Mesenchymal stem cell (in vitro differentiated cells and primary cell): ENCODE measurements around the gene SYT12.

Source experiments
- DNase-seq: peaks from one replicate; pipeline ENCODE4 v3.0.0-alpha.2; 2013
- H2AFZ ChIP-seq: one replicate; pipeline ENCODE4 v1.6.1; 2013; ENCODE audit warnings: low read depth, mild to moderate bottlenecking, control low read depth, inconsistent platforms, low read length, moderate library complexity
- H2AK5ac ChIP-seq: 2 replicates; pipeline ENCODE4 v1.6.1; 2013; ENCODE audit warnings: low read length, moderate library complexity, mild to moderate bottlenecking, inconsistent platforms; ENCODE audit not compliant: severe bottlenecking
- H2BK120ac ChIP-seq: one replicate; pipeline ENCODE4 v1.6.1; 2013; ENCODE audit warnings: low read depth, mild to moderate bottlenecking, inconsistent platforms, low read length, moderate library complexity
- H2BK12ac ChIP-seq, 2 experiments: one replicate each; pipeline ENCODE4 v1.6.1; 2013; ENCODE audit warnings: inconsistent platforms in 2 of 2, low read length in 2 of 2, mild to moderate bottlenecking in 2 of 2, moderate library complexity in 2 of 2, control low read depth in 1 of 2
- H2BK15ac ChIP-seq: one replicate; pipeline ENCODE4 v1.6.1; 2013; ENCODE audit warnings: mild to moderate bottlenecking, low read depth, inconsistent platforms; ENCODE audit not compliant: poor library complexity, severe bottlenecking
- H2BK5ac ChIP-seq: 2 replicates; pipeline ENCODE4 v1.6.1; 2013; ENCODE audit warnings: low read depth, mild to moderate bottlenecking, low read length, control low read depth, inconsistent platforms; ENCODE audit not compliant: poor library complexity, severe bottlenecking
- H3K14ac ChIP-seq, 2 experiments: one replicate each; pipeline ENCODE4 v1.6.1; 2013; ENCODE audit warnings: inconsistent platforms in 2 of 2, low read length in 2 of 2, control low read depth in 1 of 2, mild to moderate bottlenecking in 1 of 2, moderate library complexity in 1 of 2
- H3K18ac ChIP-seq, 2 experiments: one replicate each; pipeline ENCODE4 v1.6.1; 2013; ENCODE audit warnings: inconsistent platforms in 2 of 2, low read length in 2 of 2, control low read depth in 1 of 2, low read depth in 1 of 2, mild to moderate bottlenecking in 1 of 2
- H3K23ac ChIP-seq, 2 experiments: one replicate each; pipeline ENCODE4 v1.6.1; 2013; ENCODE audit warnings: inconsistent platforms in 2 of 2, low read length in 2 of 2, mild to moderate bottlenecking in 2 of 2, moderate library complexity in 2 of 2, control low read depth in 1 of 2
- H3K27ac ChIP-seq: 2 replicates; pipeline ENCODE4 v1.5.1; 2013; ENCODE audit warnings: mild to moderate bottlenecking, moderate library complexity, low read length, control low read depth, inconsistent platforms; ENCODE audit not compliant: poor library complexity, severe bottlenecking
- H3K27me3 ChIP-seq, 2 experiments: 2 replicates each; pipeline versions ENCODE4 v1.6.1 to v1.7.0; 2013; ENCODE audit warnings: low read length in 2 of 2, mild to moderate bottlenecking in 2 of 2, moderate library complexity in 2 of 2, control low read depth in 1 of 2, inconsistent platforms in 1 of 2; ENCODE audit not compliant: control insufficient read depth in 1 of 2, insufficient read depth in 1 of 2
- H3K36me3 ChIP-seq, 2 experiments: 2 replicates each; pipeline versions ENCODE4 v1.6.1 to v1.7.0; 2013; ENCODE audit warnings: low read length in 2 of 2, control low read depth in 1 of 2, inconsistent platforms in 1 of 2, low read depth in 1 of 2, mild to moderate bottlenecking in 1 of 2; ENCODE audit not compliant: insufficient read depth in 2 of 2, control insufficient read depth in 1 of 2
- H3K4ac ChIP-seq, 2 experiments: one replicate each; pipeline ENCODE4 v1.6.1; 2013; ENCODE audit warnings: inconsistent platforms in 2 of 2, low read length in 2 of 2, mild to moderate bottlenecking in 2 of 2, moderate library complexity in 2 of 2, control low read depth in 1 of 2, low read depth in 1 of 2
- H3K4me1 ChIP-seq: 2 replicates; pipeline ENCODE4 v1.6.1; 2013; ENCODE audit warnings: low read depth, low read length, control low read depth; ENCODE audit not compliant: control insufficient read depth, insufficient read depth
- H3K4me2 ChIP-seq: 2 replicates; pipeline ENCODE4 v1.6.1; 2013; ENCODE audit warnings: low read length, mild to moderate bottlenecking, inconsistent platforms; ENCODE audit not compliant: poor library complexity, severe bottlenecking
- H3K4me3 ChIP-seq, 2 experiments: 2 replicates each; pipeline versions ENCODE4 v1.5.1 to v1.7.0; 2013; ENCODE audit warnings: low read length in 2 of 2, mild to moderate bottlenecking in 2 of 2, control low read depth in 1 of 2, low read depth in 1 of 2; ENCODE audit not compliant: insufficient read depth in 1 of 2
- H3K79me1 ChIP-seq: replicated peaks from 2 replicates; pipeline ENCODE4 v1.6.1; 2013; ENCODE audit warnings: mild to moderate bottlenecking, control low read depth, low read length, inconsistent platforms; ENCODE audit not compliant: poor library complexity, severe bottlenecking
- H3K9ac ChIP-seq: 2 replicates; pipeline ENCODE4 v1.7.0; 2013; ENCODE audit warnings: mild to moderate bottlenecking, low read length, moderate library complexity
- H3K9me3 ChIP-seq: 2 replicates; pipeline ENCODE4 v1.7.0; 2013; ENCODE audit warnings: mild to moderate bottlenecking, low read length; ENCODE audit not compliant: control insufficient read depth
- H4K8ac ChIP-seq: one replicate; pipeline ENCODE4 v1.6.1; 2013; ENCODE audit warnings: inconsistent platforms, mild to moderate bottlenecking, low read length, moderate library complexity
- H4K91ac ChIP-seq: one replicate; pipeline ENCODE4 v1.6.1; 2013; ENCODE audit warnings: mild to moderate bottlenecking, low read length, inconsistent platforms
- WGBS: methylation state at CpG from one replicate; pipeline ENCODE4 v1.1.7; 2013; ENCODE audit warnings: mixed read lengths; 5-methylcytosine and 5-hydroxymethylcytosine counted together

The SYT12 gene

GRCh38 chr11:67020949-67021348 is 2.0 kb upstream of the SYT12 start:
- Histone ChIP-seq H3K4ac (no peak overlapping the region), H3K18ac (no peak overlapping the region), H3K9me3 (no peaks in the 10 kb centered on the region), H3K9ac (no peak overlapping the region), H3K27ac (no peak overlapping the region), H3K14ac (no peak overlapping the region), H3K4me3 (no peak overlapping the region), H2BK120ac (no peak overlapping the region), H2BK5ac (no peak overlapping the region), H3K4me2 (no peak overlapping the region), H2AFZ (no peak overlapping the region), H2BK12ac (no peak overlapping the region), H3K4me1 (peaks cover 31% of the 10 kb centered on the region), H4K8ac (no peak overlapping the region), H3K27me3 (peaks cover 0 to 38% of the 10 kb centered on the region in 2 experiments), H3K79me1 (no peaks in the 10 kb centered on the region), H2AK5ac (no peak overlapping the region), H3K23ac (no peak overlapping the region), H3K36me3 (no peaks in the 10 kb centered on the region), H2BK15ac (no peak overlapping the region), H4K91ac (no peak overlapping the region)
- 92% methylated on average over 4 of the region's 6 CpGs for WGBS
- DNase-seq, result no peak

DNA sequence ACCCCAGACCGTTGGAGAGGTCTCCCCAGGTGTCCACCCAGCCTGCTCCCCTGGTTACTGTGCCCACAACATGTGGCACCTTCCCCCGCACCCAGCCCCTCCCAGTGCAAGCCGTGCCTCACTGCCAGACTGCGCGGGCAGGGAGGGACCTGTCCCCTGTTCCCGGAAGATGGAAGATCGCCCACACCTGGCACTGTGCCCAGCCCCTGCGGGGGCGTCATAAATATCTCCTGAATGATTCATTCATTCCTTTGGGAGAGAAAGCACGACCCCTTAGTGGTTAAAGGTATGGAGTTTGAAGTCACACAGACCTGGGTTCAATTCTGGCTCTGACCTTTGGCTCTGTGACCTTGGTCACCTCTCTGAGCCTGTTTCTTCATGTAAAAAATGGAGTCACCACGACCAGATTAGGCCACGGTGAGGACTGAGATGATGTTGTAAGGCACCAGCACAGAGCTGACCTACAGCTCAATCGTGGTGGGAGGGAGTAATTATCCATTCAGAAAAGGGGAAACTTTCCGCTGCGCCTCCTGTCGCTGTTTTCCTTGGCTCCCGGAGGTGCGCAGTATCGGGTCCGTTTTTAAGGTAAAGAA is 497 bp upstream of the SYT12 start:
- H4K91ac ChIP-seq, result no peak overlapping the region
- no peak overlapping the region for H3K4ac ChIP-seq
- no peak overlapping the region for H3K18ac ChIP-seq
- no peaks in the 10 kb centered on the region for H3K36me3 ChIP-seq
- H4K8ac ChIP-seq, result no peak overlapping the region
- no peak overlapping the region for H2BK5ac ChIP-seq
- H3K23ac ChIP-seq, result no peak overlapping the region
- H2AFZ ChIP-seq, result no peak overlapping the region
- peak overlapping the region; percentile 61 for H2AK5ac ChIP-seq
- H3K27me3 ChIP-seq, result peaks cover 0 to 36% of the 10 kb centered on the region in 2 experiments
- H3K4me1 ChIP-seq, result peaks cover 31% of the 10 kb centered on the region
- no peak overlapping the region for H2BK12ac ChIP-seq
- H3K27ac ChIP-seq, result no peak overlapping the region
- no peak overlapping the region for H2BK120ac ChIP-seq
- peak overlapping the region in 1 of 2 experiments; percentile 81 for H3K14ac ChIP-seq
- WGBS, result 34% methylated on average over 20 of the region's 20 CpGs
- H3K4me2 ChIP-seq, result peak overlapping the region; percentile 84
- H2BK15ac ChIP-seq, result no peak overlapping the region
- no peaks in the 10 kb centered on the region for H3K9me3 ChIP-seq
- no peak overlapping the region for H3K9ac ChIP-seq
- peak overlapping the region; percentile 52 to 56 for H3K4me3 ChIP-seq
- no peaks in the 10 kb centered on the region for H3K79me1 ChIP-seq
- no peak for DNase-seq

- WGBS, result 61% methylated on average over 5 of the region's 6 CpGs
- Histone ChIP-seq H3K27ac (no peak overlapping the region), H2BK12ac (no peak overlapping the region), H3K23ac (no peak overlapping the region), H2BK120ac (no peak overlapping the region), H3K9me3 (no peaks in the 10 kb centered on the region), H3K18ac (no peak overlapping the region), H3K36me3 (no peaks in the 10 kb centered on the region), H3K14ac (no peak overlapping the region), H2BK5ac (no peak overlapping the region), H4K8ac (no peak overlapping the region), H3K27me3 (peaks cover 0 to 36% of the 10 kb centered on the region in 2 experiments), H2AFZ (no peak overlapping the region), H4K91ac (no peak overlapping the region), H2AK5ac (peak overlapping the region; percentile 10), H3K4me2 (peak overlapping the region; percentile 84), H3K4me3 (peak overlapping the region in 1 of 2 experiments; percentile 63), H3K9ac (no peak overlapping the region), H3K79me1 (no peaks in the 10 kb centered on the region), H2BK15ac (no peak overlapping the region), H3K4me1 (peaks cover 31% of the 10 kb centered on the region), H3K4ac (no peak overlapping the region)
- DNase-seq, result no peak
These were observed 1.0 kb downstream of the SYT12 start for GRCh38 chr11:67023957-67024353.

GRCh38 chr11:67024410-67024809 is 1.5 kb downstream of the SYT12 start:
- WGBS, result 67% methylated on average over 5 of the region's 5 CpGs
- Histone ChIP-seq H3K4ac (no peak overlapping the region), H3K79me1 (no peaks in the 10 kb centered on the region), H3K23ac (no peak overlapping the region), H2BK5ac (no peak overlapping the region), H3K4me2 (no peak overlapping the region), H3K4me1 (peaks cover 31% of the 10 kb centered on the region), H3K18ac (no peak overlapping the region), H4K91ac (no peak overlapping the region), H3K9me3 (no peaks in the 10 kb centered on the region), H2BK12ac (no peak overlapping the region), H3K27ac (no peak overlapping the region), H3K4me3 (no peak overlapping the region), H3K14ac (no peak overlapping the region), H3K27me3 (peaks cover 0 to 36% of the 10 kb centered on the region in 2 experiments), H2AFZ (no peak overlapping the region), H2AK5ac (peak overlapping the region; percentile 10), H2BK120ac (no peak overlapping the region), H2BK15ac (no peak overlapping the region), H4K8ac (no peak overlapping the region), H3K9ac (no peak overlapping the region), H3K36me3 (no peaks in the 10 kb centered on the region)
- DNase-seq, result no peak
